Vagina (tissue), 2 donors: ENCODE results near the gene ULK4. TPM values are rescaled to one million over a fixed set of nuclear protein-coding genes. Genes with fewer than 3 reads are reported as not detected.

Experiments
- DNase-seq, 2 donors: peaks; one replicate each; pipeline ENCODE4 v3.0.0-alpha.2; 2017; ENCODE audit errors: extremely low spot score in 2 of 2
- H3K27ac ChIP-seq: fragments of 200-600 bp; sonication (generic); one replicate; pipeline ENCODE4 v1.5.1; 2019
- H3K27me3 ChIP-seq: fragments of 200-600 bp; sonication (generic); one replicate; pipeline ENCODE4 v1.5.1; 2019
- H3K36me3 ChIP-seq, 2 donors: fragments of 200-600 bp; sonication (generic); one replicate each; pipeline ENCODE4 v1.5.1; 2017 to 2019
- H3K4me1 ChIP-seq: fragments of 200-600 bp; sonication (generic); one replicate; pipeline ENCODE4 v1.5.1; 2019
- H3K4me3 ChIP-seq, 2 donors: fragments of 200-600 bp; sonication (generic); 1 replicate in 1 of 2; 2 replicates in 1 of 2; pipeline ENCODE4 v1.5.1; 2016 to 2019
- H3K9me3 ChIP-seq: fragments of 200-600 bp; sonication (generic); one replicate; pipeline ENCODE4 v1.5.1; 2019
- CTCF ChIP-seq, 3 experiments: fragments of 450-650 bp in 2 of 3; fragments of 200-600 bp in 1 of 3; sonication (generic) in 1 of 3; IDR thresholded peaks; one replicate each; pipeline ENCODE4 v1.5.1; 2017 to 2019; ENCODE audit warnings: antibody characterized with exemption in 3 of 3, mild to moderate bottlenecking in 2 of 3, moderate library complexity in 2 of 3
- POLR2A ChIP-seq, 2 donors: fragments of 450-650 bp; IDR thresholded peaks; one replicate each; pipeline ENCODE4 v1.6.1; 2017; ENCODE audit warnings: antibody characterized with exemption in 2 of 2, mild to moderate bottlenecking in 2 of 2, moderate library complexity in 2 of 2
- POLR2AphosphoS5 ChIP-seq, 2 donors: sonication (generic); formaldehyde crosslinking; IDR thresholded peaks; one replicate each; pipeline ENCODE4 v1.9.0; 2017; ENCODE audit warnings: antibody characterized with exemption in 2 of 2, mild to moderate bottlenecking in 2 of 2, low read depth in 1 of 2; ENCODE audit not compliant: insufficient read depth in 1 of 2
- intact Hi-C: fragments of 100-400 bp; cut with DNase I; formaldehyde crosslinking; loops from one replicate; pipeline ENCODE4 v1.15.1; 2023
- total RNA-seq: library from RNA; depleted of rRNA; stranded (reverse); fragments of >200 nt; gene quantifications from one replicate; pipeline ENCODE4 v1.2.3, GENCODE V29; 2016

Gene ULK4
- total RNA-seq, 1 donor from 2014 or later: 24.1 TPM

GRCh38 chr3:41632700-41633099 is 329.2 kb downstream of the ULK4 start:
- Histone ChIP-seq H3K4me1 (no peaks in the 10 kb centered on the region), H3K4me3 (no peak overlapping the region), H3K9me3 (no peaks in the 10 kb centered on the region), H3K27ac (no peak overlapping the region), H3K27me3 (no peaks in the 10 kb centered on the region), H3K36me3 (no peaks in the 10 kb centered on the region)
- DNase-seq: no peak
- TF ChIP-seq POLR2A (IDR thresholded peaks at IDR 0.05) (no peak), POLR2AphosphoS5 (IDR thresholded peaks at IDR 0.05; ENCODE audit: insufficient read depth in 1 of 2, low read depth in 1 of 2) (no peak), CTCF (IDR thresholded peaks at IDR 0.05) (no peak)
- intact Hi-C loops: no loop called here

GRCh38 chr3:41630708-41631107 is 331.2 kb downstream of the ULK4 start:
- TF ChIP-seq CTCF (IDR thresholded peaks at IDR 0.05) (no peak), POLR2AphosphoS5 (IDR thresholded peaks at IDR 0.05; ENCODE audit: insufficient read depth in 1 of 2, low read depth in 1 of 2) (no peak), POLR2A (IDR thresholded peaks at IDR 0.05) (no peak)
- intact Hi-C loops: no loop called here

GRCh38 chr3:41629986-41630385 is 331.9 kb downstream of the ULK4 start:
- no peak overlapping the region for H3K27ac ChIP-seq
- H3K4me1 ChIP-seq: no peaks in the 10 kb centered on the region
- no peaks in the 10 kb centered on the region for H3K9me3 ChIP-seq
- DNase-seq: no peak
- TF ChIP-seq POLR2A (IDR thresholded peaks at IDR 0.05) (no peak), CTCF (IDR thresholded peaks at IDR 0.05) (no peak), POLR2AphosphoS5 (IDR thresholded peaks at IDR 0.05; ENCODE audit: insufficient read depth in 1 of 2, low read depth in 1 of 2) (no peak)
- H3K27me3 ChIP-seq: no peaks in the 10 kb centered on the region
- intact Hi-C loops: no loop called here
- H3K4me3 ChIP-seq: no peak overlapping the region
- no peaks in the 10 kb centered on the region for H3K36me3 ChIP-seq

More at GRCh38 chr3:41630708-41631107, 331.2 kb downstream of the ULK4 start:
- Histone ChIP-seq H3K4me3 (no peak overlapping the region), H3K36me3 (no peaks in the 10 kb centered on the region), H3K4me1 (no peaks in the 10 kb centered on the region), H3K27ac (no peak overlapping the region), H3K27me3 (no peaks in the 10 kb centered on the region), H3K9me3 (no peaks in the 10 kb centered on the region)
- DNase-seq: no peak

GRCh38 chr3:41629072-41629471 is 332.8 kb downstream of the ULK4 start:
- DNase-seq: no peak
- Histone ChIP-seq H3K27ac (no peak overlapping the region), H3K36me3 (no peaks in the 10 kb centered on the region), H3K4me1 (no peaks in the 10 kb centered on the region), H3K9me3 (no peaks in the 10 kb centered on the region), H3K27me3 (no peaks in the 10 kb centered on the region), H3K4me3 (no peak overlapping the region)
- intact Hi-C loops: no loop called here
- TF ChIP-seq POLR2A (IDR thresholded peaks at IDR 0.05) (no peak), CTCF (IDR thresholded peaks at IDR 0.05) (no peak), POLR2AphosphoS5 (IDR thresholded peaks at IDR 0.05; ENCODE audit: insufficient read depth in 1 of 2, low read depth in 1 of 2) (no peak)

- H3K9me3 ChIP-seq: no peaks in the 10 kb centered on the region
- no peak overlapping the region for H3K4me3 ChIP-seq
- DNase-seq: no peak
- no peaks in the 10 kb centered on the region for H3K36me3 ChIP-seq
- no peaks in the 10 kb centered on the region for H3K4me1 ChIP-seq
- TF ChIP-seq POLR2AphosphoS5 (IDR thresholded peaks at IDR 0.05; ENCODE audit: insufficient read depth in 1 of 2, low read depth in 1 of 2): no peak
- no peak for TF ChIP-seq CTCF (IDR thresholded peaks at IDR 0.05)
- TF ChIP-seq POLR2A (IDR thresholded peaks at IDR 0.05): no peak
- intact Hi-C loops: no loop called here
- H3K27me3 ChIP-seq: no peaks in the 10 kb centered on the region
- H3K27ac ChIP-seq: no peak overlapping the region
These were observed 334.3 kb downstream of the ULK4 start for GRCh38 chr3:41627477-41628087.
